ENCODE measurements around the gene NKX3-2. TPM values are rescaled to one million over a fixed set of nuclear protein-coding genes. Genes with fewer than 3 reads are reported as not detected.

NKX3-2 gene
- polyA plus RNA-seq, 1 donor = 0.14 TPM

DNA sequence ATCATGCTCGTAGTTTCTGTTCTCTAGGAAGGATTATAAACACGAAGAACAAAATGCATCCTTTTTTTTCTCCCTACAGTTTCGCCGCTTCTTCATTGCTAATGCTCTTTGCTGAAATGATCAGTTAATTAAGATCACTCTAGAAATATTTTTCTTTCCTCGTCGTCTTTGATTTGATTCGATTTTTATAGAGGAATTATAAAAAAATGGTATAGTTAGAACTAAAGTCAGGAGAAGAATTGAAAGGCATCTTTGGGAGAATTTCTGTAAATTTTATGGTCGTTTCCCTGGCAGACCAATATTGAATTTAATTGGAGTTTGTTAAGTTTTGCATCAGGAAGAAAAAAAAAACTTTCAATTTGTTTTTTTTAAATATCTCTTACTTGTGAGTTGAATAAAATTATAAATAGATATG lies 1.1 kb upstream of the NKX3-2 start:
- no peak for DNase-seq (ENCODE audit: low read depth)

DNA sequence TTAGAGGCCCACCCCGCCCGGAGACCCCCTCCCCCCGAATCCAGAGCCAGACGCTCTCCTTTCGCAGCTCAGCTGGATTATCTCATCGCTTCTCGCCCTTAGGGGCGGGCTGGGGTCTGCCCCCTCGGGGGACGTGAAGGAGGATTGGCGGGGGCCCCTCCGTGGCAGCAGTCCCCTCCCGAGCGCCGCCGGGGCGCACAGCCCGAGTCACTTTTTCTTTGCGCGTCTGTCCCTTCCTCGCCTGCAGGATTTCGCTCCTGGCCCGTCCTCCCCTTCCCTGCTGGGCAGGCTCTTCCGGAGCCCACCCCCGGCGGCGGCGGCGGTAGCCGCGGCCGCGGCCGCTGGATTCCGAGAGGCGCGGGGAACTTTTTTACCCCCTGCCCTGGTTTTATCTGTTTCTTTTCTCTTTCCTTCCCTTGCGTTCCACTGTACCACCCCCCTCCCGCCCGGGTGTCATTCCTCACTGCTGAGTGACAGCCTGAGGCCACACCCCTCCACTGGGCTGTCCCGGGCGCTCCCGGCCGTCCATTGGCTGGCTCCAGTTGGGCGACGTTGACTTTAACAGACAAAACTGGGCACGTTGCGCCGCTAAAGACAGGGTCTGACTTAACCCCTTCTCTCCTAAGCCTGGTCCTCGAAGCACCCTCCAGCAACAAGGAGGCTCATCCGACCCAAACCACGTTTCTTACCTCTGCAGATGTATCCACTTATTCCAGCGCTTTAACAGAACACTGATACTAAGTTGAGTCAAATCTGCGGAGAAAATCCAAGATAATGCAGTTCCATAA lies 492 bp upstream of the NKX3-2 start:
- peak; percentile 34 for DNase-seq (ENCODE audit: low read depth)

DNA sequence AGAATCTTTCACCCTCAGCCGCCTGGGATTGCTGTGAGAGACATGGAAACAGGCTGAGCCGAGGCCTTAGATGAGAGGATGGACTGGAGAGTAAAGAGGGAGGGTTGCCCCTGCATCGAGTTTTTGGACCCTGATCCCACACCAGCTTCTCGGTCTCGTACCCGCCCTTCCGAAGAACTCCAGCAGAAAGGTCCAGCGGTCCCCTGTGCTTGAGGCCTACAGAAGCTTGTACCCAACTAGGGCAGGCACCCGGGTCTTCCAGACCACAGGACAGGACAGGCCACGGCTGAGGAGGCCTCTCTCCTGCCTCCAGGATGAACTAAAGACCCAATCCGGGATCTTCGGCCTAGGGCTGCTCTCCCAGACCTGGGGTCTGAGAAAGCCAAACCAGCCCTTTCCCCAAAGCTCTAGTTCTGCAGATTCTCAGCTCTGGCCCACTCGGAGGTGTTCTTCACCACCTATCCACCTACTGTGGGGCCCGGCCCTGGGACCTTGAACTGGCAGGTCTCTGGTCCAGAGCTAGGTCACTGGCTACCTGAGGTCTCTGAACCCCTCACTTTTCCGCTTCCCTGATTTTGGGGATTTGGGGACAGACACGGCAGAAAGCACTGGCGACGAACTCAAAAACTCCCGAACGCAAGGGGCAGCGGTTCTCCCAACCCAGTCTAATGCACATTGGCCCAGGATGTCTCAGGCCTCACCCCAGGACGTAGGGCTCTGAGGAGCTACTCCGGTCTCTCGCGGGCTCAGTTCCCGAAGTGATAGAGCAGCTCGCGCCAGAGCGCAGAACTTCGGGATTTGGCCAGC lies 1.1 kb downstream of the NKX3-2 start:
- DNase-seq (ENCODE audit: low read depth) = no peak

- no peak for DNase-seq (ENCODE audit: low read depth)
Observed at GRCh38 chr4:13542577-13543031, 1.7 kb downstream of the NKX3-2 start.

DNA sequence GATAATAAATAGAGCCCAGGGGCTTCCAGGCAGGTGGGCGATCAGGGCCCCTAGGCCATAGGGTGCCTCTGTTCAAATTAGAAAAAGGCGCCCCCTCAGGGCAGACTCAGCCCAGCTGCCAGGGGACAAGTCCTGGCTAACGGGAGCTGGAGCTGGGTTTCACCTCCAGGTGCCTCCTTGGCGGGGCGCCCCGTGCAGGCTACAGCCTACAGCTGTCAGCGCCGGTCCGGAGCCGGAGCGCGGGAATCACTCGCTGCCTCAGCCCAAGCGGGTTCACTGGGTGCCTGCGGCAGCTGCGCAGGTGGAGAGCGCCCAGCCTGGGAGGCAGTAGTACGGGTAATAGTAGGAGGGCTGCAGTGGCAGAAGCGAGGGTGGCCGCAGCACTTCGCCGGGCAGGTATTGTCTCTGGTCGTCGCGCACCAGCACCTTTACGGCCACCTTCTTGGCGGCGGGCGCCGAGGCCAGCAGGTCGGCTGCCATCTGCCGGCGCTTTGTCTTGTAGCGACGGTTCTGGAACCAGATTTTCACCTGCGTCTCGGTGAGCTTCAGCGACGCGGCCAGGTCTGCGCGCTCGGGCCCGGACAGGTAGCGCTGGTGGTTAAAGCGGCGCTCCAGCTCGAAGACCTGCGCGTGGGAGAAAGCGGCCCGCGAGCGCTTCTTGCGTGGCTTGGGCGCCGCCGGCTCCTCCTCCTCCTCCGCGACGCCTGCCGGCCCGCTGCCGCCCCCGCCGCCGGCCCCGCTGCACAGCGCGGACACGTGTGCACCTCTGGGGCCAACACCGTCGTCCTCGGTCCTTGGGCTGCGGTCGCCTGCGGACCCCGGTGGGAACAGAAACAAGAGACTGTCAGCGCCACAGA lies 2.4 kb downstream of the NKX3-2 start:
- no peak for DNase-seq (ENCODE audit: low read depth)

DNA sequence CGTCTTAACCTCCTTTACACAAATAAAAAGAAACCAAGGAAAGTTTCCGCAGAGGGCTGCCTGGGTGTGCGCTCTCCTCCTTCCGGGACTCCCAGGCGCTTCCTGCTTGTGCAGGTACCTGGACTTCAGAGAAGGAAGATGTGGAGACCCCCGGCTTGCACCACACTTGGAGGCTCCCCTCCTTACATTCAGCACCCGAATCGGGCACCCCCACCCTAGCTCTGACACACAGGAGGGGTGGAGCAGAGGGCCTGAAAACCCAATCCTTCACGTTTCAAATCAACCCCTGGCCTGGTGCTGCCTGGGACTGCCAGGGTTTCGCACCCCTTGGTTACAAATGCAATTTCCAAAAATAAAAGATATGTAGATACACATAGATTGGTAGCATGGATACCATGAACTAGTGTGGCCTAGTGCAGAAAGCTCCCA lies 3.1 kb downstream of the NKX3-2 start:
- no peak for DNase-seq (ENCODE audit: low read depth)

GRCh38 chr4:13540446-13541175 lies 3.7 kb downstream of the NKX3-2 start:
- DNase-seq (ENCODE audit: low read depth) = no peak

DNA sequence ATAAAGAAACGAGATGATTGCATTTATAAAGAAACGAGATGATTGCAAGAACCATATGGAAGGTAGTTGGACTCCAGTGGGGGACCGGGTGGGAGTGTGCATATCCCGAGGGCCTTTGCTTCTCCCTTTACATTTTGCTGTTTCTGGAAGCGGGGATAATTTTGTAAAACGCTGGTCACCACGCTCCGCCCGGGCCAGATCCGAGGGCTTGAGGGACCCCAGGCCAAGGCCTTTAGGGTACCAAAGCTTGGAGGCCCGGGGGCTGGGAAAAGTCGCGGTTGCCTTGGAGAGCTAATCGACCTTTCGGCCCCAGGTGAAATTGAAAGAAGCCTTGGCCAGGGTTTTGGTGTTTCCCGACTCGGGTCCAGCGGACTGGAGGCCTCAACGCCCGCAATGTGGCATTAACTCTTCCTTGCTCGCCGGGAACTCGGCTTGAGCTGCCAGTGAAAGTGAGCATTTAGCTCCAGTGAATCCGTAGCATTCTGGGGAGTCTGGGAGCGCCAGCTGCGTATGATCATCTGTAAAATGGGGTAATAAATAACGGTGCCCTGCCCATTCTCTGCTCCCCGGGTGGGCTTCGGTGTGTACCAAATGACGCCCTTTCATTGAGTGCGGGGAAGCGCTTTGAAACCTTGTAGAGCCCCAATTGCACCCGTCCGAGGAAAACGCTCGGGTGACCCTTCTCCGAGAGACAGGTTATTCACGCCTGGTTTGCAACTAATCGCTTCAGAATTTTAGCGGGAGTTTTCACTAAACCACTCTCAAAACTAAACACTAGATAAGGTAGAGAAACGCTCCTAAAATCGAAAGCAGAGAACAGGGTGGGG lies 4.5 kb downstream of the NKX3-2 start:
- no peak for DNase-seq (ENCODE audit: low read depth)

GRCh38 chr4:13539047-13539618 lies 5.2 kb downstream of the NKX3-2 start:
- no peak for DNase-seq (ENCODE audit: low read depth)

GRCh38 chr4:13538427-13538973 lies 5.8 kb downstream of the NKX3-2 start:
- no peak for DNase-seq (ENCODE audit: low read depth)

DNA sequence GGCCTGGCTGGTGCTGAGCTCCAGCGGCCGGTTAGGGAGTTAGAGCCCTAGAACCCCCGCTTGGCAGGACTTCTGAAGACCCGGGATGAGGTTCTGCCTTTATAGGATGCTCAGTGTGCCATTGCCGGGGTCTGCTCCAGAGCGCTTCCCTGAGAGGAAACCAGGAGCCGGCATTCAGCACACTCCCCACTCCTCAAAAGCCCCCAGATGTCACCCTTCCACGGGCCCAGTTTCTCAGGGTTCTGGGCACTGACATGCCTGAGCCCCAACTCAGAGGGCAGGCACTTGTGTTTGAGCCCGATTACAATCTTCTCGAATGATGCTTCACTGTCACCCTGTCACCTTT lies 6.5 kb downstream of the NKX3-2 start:
- no peak for DNase-seq (ENCODE audit: low read depth)

DNA sequence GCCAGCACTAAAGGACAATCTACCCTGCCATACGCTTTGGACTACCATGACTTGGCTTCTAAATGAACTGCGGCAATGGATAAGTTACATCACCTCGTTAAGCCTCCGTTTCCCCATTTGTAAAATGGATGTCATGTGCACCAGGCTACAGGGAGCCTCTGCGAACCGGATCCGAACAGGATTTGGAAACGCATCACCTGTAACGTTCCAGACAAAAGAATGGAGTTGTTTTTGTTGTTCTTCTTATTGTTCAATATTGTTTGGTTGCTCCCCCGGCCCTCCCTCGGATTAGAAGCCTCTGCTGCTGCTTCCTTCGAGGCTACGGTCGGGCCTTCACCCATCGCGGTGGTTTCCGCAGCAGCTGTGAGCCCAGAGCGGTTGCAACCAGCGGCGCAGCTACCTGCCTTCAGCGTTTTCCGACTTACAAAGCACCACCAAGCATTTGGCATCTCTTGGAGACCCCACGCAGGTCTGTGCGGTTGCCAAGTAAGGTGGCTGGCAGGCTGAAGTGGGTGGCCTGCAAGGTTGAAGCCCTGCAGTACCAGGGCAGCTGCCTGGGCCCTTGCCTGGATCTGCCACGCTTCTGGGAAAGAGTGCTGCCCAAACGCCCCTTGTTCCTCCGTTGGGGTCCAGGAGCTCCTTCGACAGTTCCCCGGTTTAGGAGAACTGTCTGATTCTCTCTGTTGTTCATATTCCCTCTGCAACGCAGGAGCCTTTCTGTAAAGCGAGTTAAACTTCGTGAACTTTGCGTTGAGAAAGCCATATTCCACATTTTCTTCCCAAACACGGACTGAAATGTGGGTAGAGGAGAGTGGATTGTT lies 7.1 kb downstream of the NKX3-2 start:
- no peak for DNase-seq (ENCODE audit: low read depth)

DNA sequence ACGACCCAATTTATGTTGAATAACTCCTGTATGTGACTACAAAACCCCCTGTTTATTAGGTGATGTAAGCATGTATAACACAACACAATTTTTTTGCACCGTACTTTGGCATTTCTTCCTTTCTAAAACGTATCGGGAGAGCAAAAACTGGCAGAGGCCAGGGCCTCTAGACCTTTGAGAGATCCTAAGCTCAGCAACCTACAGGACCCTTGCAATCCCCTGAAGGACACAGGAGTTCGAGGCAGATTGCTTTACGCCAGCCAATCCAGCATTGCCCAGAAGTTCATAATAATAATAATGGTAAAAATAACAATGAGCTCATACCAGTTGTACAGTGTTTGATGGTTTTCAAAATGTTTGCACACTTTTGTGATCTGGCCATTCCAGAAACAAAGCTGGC lies 7.7 kb downstream of the NKX3-2 start:
- DNase-seq (ENCODE audit: low read depth) = no peak

- DNase-seq (ENCODE audit: low read depth) = no peak
Observed at GRCh38 chr4:13535708-13536361, 8.5 kb downstream of the NKX3-2 start.

GRCh38 chr4:13535118-13535517 lies 9.2 kb downstream of the NKX3-2 start:
- DNase-seq (ENCODE audit: low read depth) = no peak

DNA sequence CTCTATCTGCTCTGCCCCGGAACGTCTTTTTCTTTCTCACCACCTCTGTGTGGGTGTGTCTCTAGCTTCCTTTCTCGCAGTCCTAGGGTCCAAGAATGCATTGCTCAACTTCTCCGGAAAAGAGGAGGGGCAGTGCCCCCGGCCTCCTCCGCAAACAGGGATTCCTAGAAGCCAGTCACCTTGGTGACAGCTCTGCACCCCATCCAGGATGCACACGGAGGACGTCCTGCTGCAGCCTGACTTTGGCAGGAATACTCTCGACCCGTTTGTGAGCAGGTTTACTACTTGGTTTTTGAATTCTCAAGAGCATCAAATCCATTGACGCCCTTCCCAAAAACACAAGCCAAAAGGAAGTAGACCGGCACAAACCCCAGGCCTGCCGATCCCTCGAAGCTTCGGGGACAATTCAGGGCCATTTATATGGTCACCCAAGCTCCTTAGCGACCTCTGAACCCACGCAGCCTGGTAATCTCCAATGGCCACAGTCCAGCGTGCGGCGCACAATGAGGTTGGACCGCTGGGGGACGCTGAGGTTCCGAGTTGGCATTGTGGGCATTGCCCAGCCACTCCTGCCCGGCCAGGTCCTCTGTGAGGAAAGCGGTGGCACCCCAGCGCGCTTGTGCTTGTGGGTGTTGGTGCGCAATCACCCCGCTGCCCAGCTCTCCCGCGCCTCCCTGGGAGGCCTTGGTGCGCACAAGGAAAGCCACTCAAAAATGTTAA lies 9.8 kb downstream of the NKX3-2 start:
- DNase-seq (ENCODE audit: low read depth) = no peak

GRCh38 chr4:13533670-13534343 lies 10.5 kb downstream of the NKX3-2 start:
- no peak for DNase-seq (ENCODE audit: low read depth)

All from forelimb muscle (tissue), 1 donor.